Heart right ventricle (tissue), 16 donors: ENCODE results near the gene PORCN. TPM values are rescaled to one million over a fixed set of nuclear protein-coding genes. Genes with fewer than 3 reads are reported as not detected.

ENCODE experiments used
- ATAC-seq, 8 donors: fragments of 200-7000 bp; cut with Tn5 transposase; one replicate each; pipeline ENCODE4 v1.9.1; 2020; ENCODE audit warnings: mild to moderate bottlenecking in 8 of 8, moderate library complexity in 8 of 8, moderate number of reproducible peaks in 1 of 8
- DNase-seq, 2 donors: peaks; one replicate each; pipeline ENCODE4 v3.0.0-alpha.2; 2020
- H3K27ac ChIP-seq, 10 donors: fragments of 200-600 bp; sonication (generic) in 2 of 10; one replicate each; pipeline versions ENCODE4 v1.5.0 to v1.8.0; 2020 to 2022; ENCODE audit warnings: mild to moderate bottlenecking in 3 of 10
- H3K27me3 ChIP-seq, 7 donors: fragments of 200-600 bp; one replicate each; pipeline ENCODE4 v1.8.0; 2021 to 2022; ENCODE audit warnings: mild to moderate bottlenecking in 2 of 7
- H3K36me3 ChIP-seq, 9 donors: fragments of 200-600 bp; sonication (generic) in 1 of 9; one replicate each; pipeline versions ENCODE4 v1.5.0 to v1.8.0; 2020 to 2022; ENCODE audit warnings: mild to moderate bottlenecking in 2 of 9
- H3K4me1 ChIP-seq, 9 donors: fragments of 200-600 bp; sonication (generic) in 1 of 9; one replicate each; pipeline versions ENCODE4 v1.5.0 to v1.8.0; 2020 to 2022; ENCODE audit warnings: mild to moderate bottlenecking in 4 of 9
- H3K4me3 ChIP-seq, 10 donors: fragments of 200-600 bp; sonication (generic) in 2 of 10; one replicate each; pipeline versions ENCODE4 v1.5.0 to v1.8.0; 2020 to 2022; ENCODE audit warnings: mild to moderate bottlenecking in 7 of 10, moderate library complexity in 2 of 10
- H3K9me3 ChIP-seq, 11 donors: fragments of 200-600 bp in 10 of 11; sonication (generic) in 2 of 11; one replicate each; pipeline versions ENCODE4 v1.5.0 to v1.8.0; 2013 to 2022; ENCODE audit warnings: mild to moderate bottlenecking in 2 of 11, control low read depth in 1 of 11, moderate library complexity in 1 of 11
- CTCF ChIP-seq, 9 donors: fragments of 200-600 bp; sonication (generic) in 2 of 9; IDR thresholded peaks; one replicate each; pipeline versions ENCODE4 v1.5.0 to v1.8.0; 2021 to 2022; ENCODE audit warnings: antibody characterized with exemption in 9 of 9, mild to moderate bottlenecking in 5 of 9, moderate library complexity in 1 of 9
- WGBS, 2 donors: extraction: QIAGEN DNeasy Blood & Tissue Kit; methylation state at CpG; one replicate each; pipeline ENCODE4 v1.1.7; 2013; ENCODE audit warnings: inconsistent platforms in 1 of 2; 5-methylcytosine and 5-hydroxymethylcytosine counted together
- intact Hi-C, 10 donors: fragments of 100-400 bp; cut with DNase I; formaldehyde crosslinking; loops; one replicate each; pipeline versions ENCODE4 v1.11.1 to v1.14.2; 2022
- polyA plus RNA-seq, 2 donors: library from polyadenylated mRNA; stranded (reverse); fragments of 200-250 nt; gene quantifications; one replicate each; pipeline ENCODE4 v1.2.3, GENCODE V29; 2013
- total RNA-seq, 10 donors: library from RNA; stranded (reverse); fragmentation: NEBNext Ultra II Directional in 3 of 10; extraction: Animal tissue kit (Norgen Biotek cat#: 25700) in 3 of 10; gene quantifications; one replicate each; pipeline versions ENCODE4 v1.2.1 to v1.2.4, GENCODE V29; 2021 to 2023
- donor health status: Arrhythmogenic right ventricular cardiomyopathy.
- donor health status: ischemic (EF 13 %, LVEDD 7.1; RV severe dilation, severe dysfunction).
- donor health status: healthy with polysubstance abuse.
- donor health status: DM: no; HTN: yes; CAD: no.
- donor health status: DM: no; HTN: no; CAD: no.
- donor health status: ischemic (EF 25% LVEDD 6.9; RV normal size, moderate dysfunction).
- donor health status: ischemic (EF 25% LVEDD 5.7; RV mildly dilated, moderate dysfunction).
- donor health status: healthy.
- donor health status: DM: yes; HTN: yes; CAD: no.
- donor health status: Ischemic cardiomyopathy.
- donor health status: ischemic (EF 35%, LVEDD 5.7; RV mildly dilated, moderate dysfunction).
- donor health status: nonischemic (EF 11% LVEDD 7.7; RV severe dilation, severe dysfunction).
- donor health status: DM: yes; HTN: yes; CAD: no.
- donor health status: PGD.
- donor health status: ischemic (EF 29% LVEDD 5.4; RV normal size, mild dysfunction).
- donor health status: nonischemic (EF 23%, LVEDD 6.1; RV moderate dilation, normal function).

The PORCN gene
- total and polyA plus RNA-seq, 12 donors, result 9.9 to 26.7 (median 13.1) TPM

- Histone ChIP-seq H3K36me3 (peaks cover 0 to 1% (median 0%) of the 10 kb centered on the region in 9 donors), H3K27me3 (peaks cover 0 to 10% (median 0%) of the 10 kb centered on the region in 7 donors), H3K9me3 (no peaks in the 10 kb centered on the region), H3K27ac (no peak overlapping the region), H3K4me1 (peaks cover 0 to 15% (median 0%) of the 10 kb centered on the region in 9 donors), H3K4me3 (no peak overlapping the region)
- TF ChIP-seq CTCF (IDR thresholded peaks at IDR 0.05), result no peak
- no peak for ATAC-seq
- intact Hi-C loops, result no loop called here
- 64 to 71% methylated on average over 10 of the region's 10 CpGs for WGBS, 2 donors
- DNase-seq, result no peak
These were observed 34.7 kb upstream of the PORCN start for GRCh38 chrX:48474127-48474526.

- WGBS, 2 donors, result 87 to 91% methylated on average over 6 of the region's 6 CpGs
- H3K4me3 ChIP-seq, result no peak overlapping the region
- TF ChIP-seq CTCF (IDR thresholded peaks at IDR 0.05), result no peak
- ATAC-seq, result no peak
- H3K9me3 ChIP-seq, result no peaks in the 10 kb centered on the region
- H3K27me3 ChIP-seq, result peaks cover 0 to 6% (median 0%) of the 10 kb centered on the region in 7 donors
- intact Hi-C loops, result no loop called here
- no peak overlapping the region for H3K27ac ChIP-seq
- no peak for DNase-seq
- H3K36me3 ChIP-seq, result peaks cover 0 to 6% (median 0%) of the 10 kb centered on the region in 9 donors
- H3K4me1 ChIP-seq, result peaks cover 0 to 15% (median 0%) of the 10 kb centered on the region in 9 donors
These were observed 34.2 kb upstream of the PORCN start for GRCh38 chrX:48474581-48474980.

GRCh38 chrX:48475296-48475695, 33.5 kb upstream of the PORCN start:
- no peaks in the 10 kb centered on the region for H3K27me3 ChIP-seq
- DNase-seq (no peak), ATAC-seq (no peak)
- intact Hi-C loops, result no loop called here
- H3K4me1 ChIP-seq, result peaks cover 0 to 15% (median 0%) of the 10 kb centered on the region in 9 donors
- WGBS, 2 donors, result 4 to 9% methylated on average over 3 to 5 of the region's 5 CpGs
- H3K27ac ChIP-seq, result peak overlapping the region in 8 of 10 donors; percentile 74 to 90 (median 83)
- H3K36me3 ChIP-seq, result peaks cover 0 to 7% (median 0%) of the 10 kb centered on the region in 9 donors
- peak overlapping the region; percentile 28 to 86 (median 72) for H3K4me3 ChIP-seq
- TF ChIP-seq CTCF (IDR thresholded peaks at IDR 0.05), result no peak
- no peaks in the 10 kb centered on the region for H3K9me3 ChIP-seq

- Histone ChIP-seq H3K27me3 (no peaks in the 10 kb centered on the region), H3K4me3 (peak within 1 kb of the TSS; percentile 28 to 86 (median 72)), H3K4me1 (peaks cover 0 to 15% (median 0%) of the 10 kb centered on the region in 9 donors), H3K27ac (peak within 1 kb of the TSS in 9 of 10 donors; percentile 74 to 90 (median 82)), H3K9me3 (no peaks in the 10 kb centered on the region), H3K36me3 (peaks cover 0 to 9% (median 0%) of the 10 kb centered on the region in 9 donors)
- no peak for TF ChIP-seq CTCF (IDR thresholded peaks at IDR 0.05)
- 0 to 1% methylated on average over 66 to 75 of the region's 75 CpGs for WGBS, 2 donors
- intact Hi-C loops, result no loop called here
- DNase-seq (peak; percentile 85 to 89), ATAC-seq (peak; percentile 95 to 98 (median 97))
These were observed 32.8 kb upstream of the PORCN start, which contains the start of gene FTSJ1 for GRCh38 chrX:48475774-48476577. Gene FTSJ1 (plus strand): TSS chrX:48476199. CDS start chrX:48478048, 1,849 bp downstream.
